Measurements from ENCODE around the gene GJC2.
A peak's percentile ranks its signal among the peaks of the same experiment; 100 is the strongest.
"Not testable (repeated sequence)": the region's sequence is repeated elsewhere in the genome, so short reads cannot be mapped to it uniquely, and the experiment has no call there.

Gene GJC2

DNA sequence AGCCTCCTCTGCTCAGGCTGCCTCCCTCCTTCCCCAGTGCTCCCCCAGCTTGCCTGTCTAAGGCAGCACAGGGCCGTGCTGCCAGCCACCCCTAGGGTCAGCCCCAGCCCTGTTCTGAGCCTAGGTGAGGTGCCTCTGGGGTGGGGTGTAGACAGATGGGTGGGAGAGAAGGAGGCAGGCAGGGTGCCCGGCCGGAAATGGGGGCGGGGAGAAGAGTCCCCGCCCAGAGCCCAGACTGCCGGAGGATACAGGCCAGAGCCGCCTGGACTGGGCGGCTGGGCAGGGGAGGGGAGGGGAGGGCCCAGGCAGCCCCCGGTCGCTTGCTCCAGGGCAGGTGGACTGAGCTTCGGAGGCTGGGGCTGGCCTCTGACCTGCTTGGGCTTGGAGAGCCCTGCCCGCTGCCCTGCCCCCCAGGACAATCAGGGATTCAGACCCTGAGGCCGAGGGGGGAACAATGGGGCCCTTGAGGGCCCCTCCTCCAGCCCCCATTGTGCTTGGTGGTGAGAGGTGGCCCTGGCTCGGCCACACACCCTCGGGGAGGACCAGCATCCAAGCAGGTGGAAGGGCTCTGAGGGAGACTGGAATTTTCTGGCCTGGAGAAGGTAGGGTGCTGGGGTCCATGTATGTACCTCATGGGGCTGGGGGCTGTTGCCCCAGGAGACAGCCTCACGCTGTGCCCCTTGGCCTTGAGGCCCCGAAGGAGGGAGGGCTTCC is at the start of gene GJC2:
Gene GJC2, plus strand, starts transcription at position 525 of the 714 bp plus-strand sequence. CDS start 7,829 bp downstream, outside the sequence.
- no peak for DNase-seq (ENCODE audit: low read depth in 2 of 2)

DNA sequence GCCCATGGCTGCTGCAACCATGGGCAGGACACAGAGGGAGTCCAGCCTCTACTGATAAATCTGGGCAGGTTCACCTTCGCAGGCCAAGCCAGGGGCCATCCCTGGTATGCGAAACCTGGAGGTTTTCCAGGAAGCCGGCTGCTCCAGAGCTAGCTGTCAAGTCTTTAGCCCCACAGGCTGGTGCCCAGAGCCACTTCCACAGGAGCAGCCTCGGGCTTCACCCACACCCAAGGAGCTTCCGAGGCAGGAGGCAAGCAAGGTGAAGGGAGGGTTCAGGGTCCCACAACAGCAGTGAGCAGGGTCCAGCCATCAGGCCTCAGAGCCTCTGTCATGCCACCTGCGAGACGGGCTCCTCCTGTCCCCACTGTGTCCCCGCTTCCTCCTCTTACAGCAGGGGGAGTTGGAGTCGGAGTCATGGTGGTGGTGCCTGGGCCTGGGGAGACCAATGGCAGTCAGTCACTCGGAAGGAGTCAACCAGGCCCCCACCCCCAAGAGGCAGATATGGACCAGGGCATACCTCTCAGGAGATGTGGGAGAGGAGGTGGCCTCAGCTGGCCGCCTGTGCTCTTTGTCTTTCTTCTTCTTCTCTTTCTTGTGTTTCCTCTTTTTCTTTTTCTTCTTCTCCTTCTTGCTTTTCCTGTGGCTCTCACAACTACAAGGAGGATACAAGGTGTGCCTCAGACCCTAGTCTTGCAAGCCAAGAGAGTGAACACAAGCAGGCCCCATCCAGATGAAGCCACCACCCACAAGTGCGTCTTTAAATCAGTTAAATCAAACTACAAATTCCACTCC is 48.7 kb upstream of the GJC2 start:
- DNase-seq (ENCODE audit: low read depth in 2 of 2) = no peak

DNA sequence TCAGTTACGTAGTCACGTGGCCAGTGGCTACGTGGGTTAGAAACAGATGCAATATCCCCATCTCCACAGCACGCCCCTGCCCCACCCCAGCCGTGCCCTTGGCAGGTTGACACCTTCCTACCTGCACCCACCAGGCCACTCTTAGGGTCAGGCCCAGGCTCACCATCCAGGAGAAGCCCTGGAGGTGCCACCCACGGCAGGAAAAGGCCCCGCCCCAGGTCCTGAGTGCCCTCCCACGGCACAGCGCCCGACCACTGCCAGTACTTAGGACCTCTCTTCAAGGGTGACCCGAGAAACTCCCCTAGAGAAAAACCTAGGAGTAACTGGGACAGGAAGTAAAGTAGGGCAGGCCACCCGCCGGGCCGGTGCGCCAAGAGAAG is 48.1 kb upstream of the GJC2 start:
- DNase-seq (ENCODE audit: low read depth in 2 of 2) = no peak

DNA sequence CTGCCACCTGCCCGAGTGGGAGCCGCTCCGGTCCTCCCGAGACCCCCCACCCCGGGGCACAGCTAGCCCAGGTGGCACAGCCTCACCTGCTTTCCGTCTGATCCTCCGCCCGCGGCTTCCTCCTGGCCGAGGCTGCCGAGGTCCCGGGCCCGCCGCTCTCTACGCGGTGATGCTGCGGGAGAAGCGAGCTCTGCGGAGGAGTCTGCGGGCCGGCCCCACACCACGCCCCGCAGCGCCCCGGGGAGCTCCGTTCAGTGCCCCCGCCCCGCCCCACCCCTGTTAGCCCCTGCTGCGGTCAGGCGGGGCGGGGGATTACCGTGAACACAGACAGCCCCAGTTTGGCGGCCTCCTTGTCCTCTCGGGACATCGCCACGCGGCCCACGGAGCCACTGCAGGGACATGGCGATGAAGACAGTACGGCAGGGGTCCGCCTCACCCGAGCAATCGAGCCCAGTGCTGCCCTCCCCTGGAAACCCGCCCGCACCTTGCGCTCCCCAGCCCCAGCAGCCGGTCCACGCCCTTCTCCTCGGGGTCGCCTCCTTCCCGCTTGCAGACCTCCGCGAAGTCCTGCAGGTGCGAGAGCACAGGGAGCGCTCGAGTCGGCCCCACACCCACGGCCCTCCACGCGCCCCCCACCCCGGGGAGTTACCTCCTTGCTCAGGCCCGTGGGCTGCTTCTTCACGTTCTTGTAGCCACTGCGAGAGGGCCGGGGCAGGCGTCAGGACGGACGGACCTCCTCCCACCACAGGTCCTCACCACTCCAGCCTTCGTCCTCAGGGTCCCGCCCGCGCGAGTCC is 47.5 kb upstream of the GJC2 start:
- DNase-seq (ENCODE audit: low read depth in 2 of 2) = no peak

DNA sequence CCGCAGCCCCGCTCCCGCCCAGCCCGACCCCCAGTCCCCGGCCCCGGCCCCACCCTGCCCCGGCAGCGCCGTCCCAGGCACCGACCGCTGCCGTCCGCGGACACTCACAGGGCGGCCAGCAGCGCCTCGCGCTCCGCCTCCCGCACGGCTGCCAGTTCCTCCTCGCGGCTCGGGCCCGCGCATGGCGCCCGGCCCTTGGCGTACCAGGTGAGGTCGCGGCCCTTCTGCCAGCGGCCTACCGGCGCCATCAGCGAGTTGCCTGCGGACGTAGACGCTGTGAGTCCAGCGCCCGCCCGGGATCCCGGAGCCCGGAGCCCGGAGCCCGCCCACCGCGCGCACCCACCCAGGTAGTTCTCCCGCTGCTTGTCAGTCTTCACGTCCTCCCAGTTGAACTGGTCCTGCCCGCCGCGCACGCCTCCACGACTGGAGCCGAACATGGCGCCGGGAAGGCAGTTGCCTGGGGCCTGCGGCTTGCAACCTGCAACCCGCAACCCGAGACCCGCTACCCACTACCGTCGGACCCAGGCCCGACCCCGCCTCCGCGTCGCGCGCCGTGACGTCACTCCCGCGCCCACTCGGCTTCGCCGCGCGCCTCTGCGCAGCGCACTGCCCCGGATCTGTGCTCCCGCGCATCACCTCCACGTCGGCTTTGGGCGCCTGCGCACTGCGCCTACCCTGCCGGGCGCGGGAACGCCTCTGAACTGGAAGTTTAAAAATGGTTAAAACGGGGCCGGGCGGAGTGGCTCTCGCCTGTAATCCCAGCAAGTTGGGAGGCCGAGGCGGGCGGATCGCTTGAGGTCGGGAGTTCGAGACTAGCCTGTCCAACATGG is 46.7 kb upstream of the GJC2 start, which contains the start of gene C1orf35:
Gene C1orf35, minus strand, starts transcription at position 535 of the 830 bp plus-strand sequence. Its CDS starts 98 bp downstream, at position 437.
- peak; percentile 93 to 94 for DNase-seq (ENCODE audit: low read depth in 2 of 2)

DNA sequence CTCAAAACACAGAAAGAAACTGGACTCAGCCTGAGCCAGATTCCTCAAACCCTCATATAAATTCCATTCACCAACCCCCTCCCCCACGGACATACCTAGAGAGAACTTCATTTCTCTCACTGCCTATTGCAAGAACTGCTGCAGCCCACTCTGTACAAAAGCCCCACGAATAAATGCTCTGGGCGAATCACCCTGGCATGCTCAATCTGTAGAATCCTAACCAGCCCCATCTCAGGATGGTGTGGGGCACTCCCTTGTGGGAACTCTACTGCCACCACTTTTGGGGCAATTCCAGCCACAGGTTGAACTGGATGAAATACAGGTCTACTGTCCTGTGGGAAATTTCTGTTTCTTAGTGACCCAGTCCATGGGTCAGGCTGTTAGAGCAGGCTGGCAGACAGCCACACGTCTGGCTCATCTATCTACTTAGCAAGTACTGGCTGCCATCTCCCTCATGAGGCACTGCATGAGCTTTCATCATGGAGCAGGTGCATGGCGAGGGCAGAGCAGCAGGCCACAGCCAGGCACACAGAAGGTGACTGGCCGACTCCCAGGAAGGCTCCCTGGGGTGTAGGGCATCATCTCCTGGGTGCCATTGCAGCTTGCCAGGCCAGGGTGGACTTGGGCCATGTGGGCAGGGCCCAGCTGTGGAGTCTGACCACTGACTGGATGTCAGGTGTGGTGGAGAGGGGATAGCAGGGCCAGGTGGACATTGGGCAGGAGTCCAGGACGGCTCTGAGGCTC is 45.0 kb upstream of the GJC2 start:
- no peak for DNase-seq (ENCODE audit: low read depth in 2 of 2)

DNA sequence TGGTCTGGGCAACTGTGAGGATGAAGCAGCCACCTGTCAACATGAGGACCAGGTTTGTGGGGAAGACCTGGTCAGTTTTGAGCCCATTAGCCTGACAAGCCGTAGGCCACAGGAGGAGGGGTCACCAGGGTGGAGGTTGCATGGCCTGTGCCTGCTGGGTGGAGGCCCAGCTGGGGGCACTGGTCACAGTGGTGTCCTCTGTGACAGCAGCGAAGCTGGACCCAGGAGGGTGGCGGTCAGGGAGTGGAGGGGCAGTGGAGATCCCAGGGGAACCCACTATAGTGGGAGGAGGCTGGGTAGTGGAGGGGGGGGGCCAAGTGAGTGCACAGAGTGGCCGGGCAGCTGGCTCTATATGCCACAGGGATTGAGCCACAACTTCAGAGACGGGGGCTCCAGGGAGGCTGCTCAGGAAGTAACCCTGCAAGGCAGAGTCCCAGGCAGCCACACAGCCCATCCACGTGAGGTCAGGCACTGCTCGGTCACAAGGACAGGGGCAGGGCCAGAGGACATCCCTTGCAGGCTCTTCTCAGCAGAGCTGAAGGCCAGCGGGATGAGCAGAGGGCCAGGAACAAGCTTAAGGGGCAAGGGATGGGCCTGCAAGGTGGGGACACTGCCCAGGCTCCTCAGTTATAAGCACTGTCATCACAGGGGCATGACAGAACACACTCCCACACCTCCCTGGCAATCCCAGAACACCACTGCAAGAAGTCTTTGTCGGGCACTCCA is 44.3 kb upstream of the GJC2 start:
- DNase-seq (ENCODE audit: low read depth in 2 of 2) = no peak

DNA sequence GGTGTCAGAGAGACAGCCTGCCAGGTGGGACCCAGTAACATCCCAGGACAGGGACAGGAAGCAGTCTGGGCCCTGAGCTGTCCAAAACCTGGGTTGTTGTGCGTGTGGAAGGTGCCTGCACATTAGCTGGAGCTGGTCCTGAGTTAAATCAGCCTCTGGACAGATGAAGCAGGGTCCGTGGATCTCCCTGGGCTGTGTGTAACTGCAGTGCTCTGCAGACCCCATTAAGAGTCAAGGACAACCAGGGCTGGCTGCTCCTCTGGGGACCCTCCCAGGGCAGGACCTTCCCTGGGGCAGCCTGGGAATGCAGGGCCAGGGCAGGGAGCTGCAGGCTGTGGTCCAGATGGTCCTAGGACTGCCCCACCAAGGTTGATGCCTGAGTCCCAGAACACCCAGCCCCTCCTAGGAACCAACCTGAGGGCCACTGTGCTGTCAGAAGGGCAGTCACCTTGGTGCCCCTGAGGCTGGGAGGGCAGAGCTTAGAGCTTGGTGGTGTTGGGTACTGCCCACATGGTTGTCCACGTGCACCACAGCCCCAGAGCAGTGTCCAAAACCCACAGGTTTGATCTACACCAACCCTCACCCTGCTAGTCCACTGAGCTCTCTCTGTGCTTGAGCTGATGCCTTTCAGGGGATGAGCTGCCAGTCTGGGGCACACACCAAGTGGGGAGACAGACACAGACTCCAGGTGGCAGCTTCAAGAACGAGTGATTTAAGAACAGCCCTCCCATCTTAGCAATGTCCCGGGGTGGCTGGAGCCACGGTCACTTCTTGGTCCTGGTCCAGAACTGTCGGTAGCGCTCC is 43.5 kb upstream of the GJC2 start:
- DNase-seq (ENCODE audit: low read depth in 2 of 2) = no peak

DNA sequence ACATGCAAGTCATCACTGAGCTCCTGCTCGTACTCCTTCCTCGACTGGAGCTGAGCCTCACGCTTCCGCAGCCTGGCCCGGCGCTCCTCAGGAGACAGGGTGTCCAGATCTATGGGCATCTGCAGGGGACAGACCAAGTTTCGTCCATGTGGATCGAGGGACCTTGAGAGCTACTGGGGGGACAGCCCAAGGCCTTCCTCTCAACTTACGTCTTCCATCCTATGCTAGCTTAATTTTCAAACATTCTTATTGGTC is 43.0 kb upstream of the GJC2 start:
- no peak for DNase-seq (ENCODE audit: low read depth in 2 of 2)

DNA sequence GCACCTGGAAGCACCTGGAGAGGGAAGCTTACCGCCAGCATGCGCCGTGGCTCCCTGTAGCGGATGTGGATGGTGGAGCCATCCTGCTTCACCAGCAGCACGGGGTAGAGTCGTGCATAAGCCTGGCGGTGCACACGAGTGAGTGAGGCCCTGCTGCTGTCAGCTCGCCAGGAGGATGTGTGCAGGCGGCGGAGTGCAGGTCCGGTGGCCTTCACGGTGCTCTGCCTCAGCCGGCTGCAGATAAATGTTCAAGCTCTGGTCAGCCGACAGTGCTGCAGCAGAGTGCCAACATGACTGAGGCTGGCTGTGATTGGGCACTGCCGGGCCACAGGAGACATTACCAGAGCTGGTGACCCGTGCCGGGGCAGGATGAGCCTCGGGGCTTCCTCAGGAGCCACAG is 42.1 kb upstream of the GJC2 start:
- DNase-seq (ENCODE audit: low read depth in 2 of 2) = no peak

DNA sequence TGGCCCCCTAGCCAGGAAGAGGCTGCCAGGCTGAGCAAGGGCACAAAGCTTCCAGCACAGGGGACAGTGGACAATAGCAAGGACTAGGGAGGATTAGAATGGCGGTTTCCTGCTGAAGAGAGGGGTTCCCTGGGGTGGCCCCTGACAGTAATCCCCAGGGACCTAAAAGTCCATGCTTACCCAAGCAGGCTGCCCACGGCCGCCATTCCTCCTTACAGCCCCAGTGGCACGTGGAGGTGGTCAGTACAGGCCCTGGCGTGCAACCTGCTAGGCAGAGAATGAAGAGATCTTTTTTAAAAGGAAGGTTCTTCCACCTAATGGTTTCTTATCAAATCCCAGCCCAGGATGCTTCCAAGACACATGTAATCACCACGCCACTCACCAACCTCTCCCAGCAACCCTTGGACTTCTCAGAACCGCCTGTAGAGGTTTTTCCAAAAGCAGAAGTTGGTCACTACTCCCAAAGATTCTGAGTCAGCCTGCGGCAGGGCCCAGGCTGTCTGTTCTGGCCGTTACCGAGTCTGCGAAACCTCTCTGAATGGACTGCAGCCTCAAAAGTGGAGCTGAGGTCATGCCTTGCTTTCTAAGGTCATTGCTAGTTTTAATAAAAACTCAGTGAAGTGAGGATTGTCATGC is 41.6 kb upstream of the GJC2 start:
- DNase-seq (ENCODE audit: low read depth in 2 of 2) = no peak

DNA sequence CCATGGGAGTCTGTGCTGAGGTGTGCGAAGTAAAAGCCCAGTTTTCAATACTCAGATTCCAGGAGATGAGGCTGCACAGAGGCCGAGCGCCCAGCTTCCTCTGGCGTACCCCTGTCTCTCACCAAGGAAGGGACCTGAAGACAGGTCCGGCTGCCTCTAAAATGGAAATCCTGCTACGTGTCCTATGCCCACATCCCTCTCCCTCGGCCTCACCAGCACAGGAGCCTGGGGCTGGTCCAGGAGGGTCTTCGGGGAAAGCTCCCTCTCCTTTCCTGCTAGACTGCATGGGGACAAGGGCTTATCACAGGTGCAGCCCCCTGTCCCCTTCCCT is 41.0 kb upstream of the GJC2 start:
- no peak for DNase-seq (ENCODE audit: low read depth in 2 of 2)

DNA sequence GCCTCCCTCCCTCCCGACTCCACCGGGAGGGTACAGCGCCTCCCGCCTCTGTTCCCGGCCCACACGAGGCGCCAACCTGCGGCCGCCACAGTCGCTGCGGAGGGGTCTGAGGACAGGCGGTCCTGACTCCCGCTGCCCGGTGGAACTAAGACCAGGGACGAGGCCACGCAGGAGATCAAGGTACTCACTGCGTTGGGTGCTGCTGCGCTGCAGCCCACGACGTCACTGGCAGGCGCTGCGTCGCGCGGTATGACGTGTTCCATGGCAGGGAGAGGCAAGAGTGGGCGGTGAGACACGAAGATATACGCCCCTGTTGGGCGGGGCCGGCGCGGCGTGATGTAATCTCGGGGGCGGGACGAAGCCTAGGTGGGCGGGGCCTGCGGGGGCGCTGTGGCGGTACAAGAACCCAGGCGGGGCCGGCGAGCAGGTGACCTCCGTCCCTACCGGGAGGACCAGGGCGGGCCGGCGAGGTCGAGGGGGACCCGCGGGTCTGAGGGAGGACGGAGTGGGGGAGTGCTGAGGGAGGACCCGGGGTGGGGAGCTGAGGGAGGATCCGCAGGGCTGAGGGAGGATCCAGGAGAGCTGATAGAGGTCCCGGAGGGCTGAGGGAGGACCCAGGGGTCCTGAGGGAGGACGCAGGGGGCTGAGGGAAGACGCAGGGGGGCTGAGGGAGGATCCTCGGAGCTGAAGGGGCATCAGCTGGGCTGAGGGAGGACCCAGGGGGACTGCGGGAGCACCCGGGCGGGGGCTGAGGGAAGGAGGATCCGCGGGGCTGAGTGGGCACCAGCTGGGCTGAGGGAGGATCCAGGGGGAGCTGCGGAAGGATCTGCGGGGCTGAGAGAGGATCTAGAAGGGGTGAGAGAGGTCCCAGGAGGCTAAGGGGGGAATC is 40.4 kb upstream of the GJC2 start, which contains the start of gene MRPL55:
Gene MRPL55, minus strand, starts transcription at position 227 of the 889 bp plus-strand sequence. CDS start 1,039 bp downstream, outside the sequence.
- DNase-seq (ENCODE audit: low read depth in 2 of 2) = peak; percentile 96

DNA sequence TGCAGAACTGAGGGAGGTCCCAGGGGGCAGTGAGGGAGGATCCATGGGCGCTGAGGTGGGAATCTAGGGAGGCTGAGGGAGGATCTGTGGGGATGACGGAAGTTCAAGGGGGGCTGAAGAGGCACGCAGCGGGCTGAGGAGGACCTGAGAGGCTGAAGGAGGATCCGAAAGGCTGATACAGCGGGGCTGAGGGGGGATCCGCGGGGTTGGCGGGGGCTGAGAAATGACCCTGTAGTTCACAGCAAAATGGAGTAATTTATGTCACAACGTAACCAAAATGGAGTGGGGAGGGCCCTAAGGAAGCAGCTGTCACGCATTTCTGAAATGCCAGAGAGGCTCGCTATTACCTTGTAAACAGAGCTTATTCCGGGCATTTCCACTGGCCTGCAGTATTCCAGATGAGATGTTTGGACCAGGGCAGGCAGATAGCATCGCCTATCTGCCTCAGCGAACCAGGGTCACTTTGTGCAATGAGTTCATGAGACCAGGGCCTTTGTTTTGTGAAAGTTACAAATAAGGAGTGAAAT is 39.7 kb upstream of the GJC2 start:
- DNase-seq (ENCODE audit: low read depth in 2 of 2) = no peak

DNA sequence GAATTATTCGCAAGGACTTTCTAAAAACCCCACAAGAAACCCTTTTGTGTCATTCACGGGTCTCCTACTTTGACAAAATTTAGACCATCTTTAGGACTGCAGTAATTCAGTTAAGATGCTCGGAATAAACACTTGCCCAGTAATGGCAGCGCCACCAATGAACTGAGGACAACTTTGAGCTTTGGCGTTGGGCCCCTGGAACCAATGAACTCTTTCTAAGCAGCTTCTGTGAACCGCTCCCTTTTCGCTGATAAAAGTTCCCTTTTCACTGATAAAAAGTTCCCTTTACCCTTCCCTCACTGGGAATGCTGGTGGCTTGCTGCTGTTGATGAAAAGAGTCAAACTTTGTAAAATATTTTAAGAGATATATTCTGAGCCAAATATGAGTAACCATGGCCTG is 39.2 kb upstream of the GJC2 start:
- no peak for DNase-seq (ENCODE audit: low read depth in 2 of 2)

DNA sequence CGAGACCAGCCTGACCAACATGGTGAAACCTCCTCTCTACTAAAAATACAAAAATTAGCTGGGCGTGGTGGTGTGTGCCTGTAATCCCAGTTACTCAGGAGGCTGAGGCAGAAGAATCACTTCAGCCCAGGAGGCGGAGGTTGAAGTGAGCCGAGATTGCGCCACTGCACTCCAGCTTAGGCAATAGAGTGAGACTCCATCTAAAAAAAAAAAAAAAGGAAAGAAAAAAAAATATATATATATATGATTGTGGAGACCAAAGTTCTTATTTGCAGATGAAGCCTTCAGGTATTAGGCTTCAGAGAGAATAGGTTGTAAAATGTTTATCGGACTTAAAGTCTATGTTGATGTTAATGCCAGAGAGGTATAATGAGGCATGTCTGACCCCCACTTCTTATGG is 38.4 kb upstream of the GJC2 start:
- DNase-seq (ENCODE audit: low read depth in 2 of 2) = not testable (repeated sequence)

DNA sequence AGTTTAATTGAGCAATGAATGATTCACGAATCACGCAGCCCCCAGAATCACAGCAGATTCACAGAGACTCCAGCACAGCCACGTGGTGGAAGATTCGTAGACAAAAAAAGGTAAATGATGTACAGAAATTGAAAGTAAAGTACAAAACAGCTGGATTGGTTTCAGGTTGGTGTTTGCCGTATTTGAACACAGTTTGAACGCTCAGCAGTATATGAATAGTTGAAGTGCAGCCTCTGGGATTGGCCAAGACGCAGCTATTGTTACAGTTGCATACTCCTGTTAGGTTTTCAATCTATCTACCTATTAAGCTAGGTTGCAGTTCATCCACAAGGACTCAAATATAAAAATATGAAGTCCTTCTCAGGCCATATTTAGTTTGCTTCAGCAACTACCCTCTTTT is 37.6 kb upstream of the GJC2 start:
- DNase-seq (ENCODE audit: low read depth in 2 of 2) = no peak

DNA sequence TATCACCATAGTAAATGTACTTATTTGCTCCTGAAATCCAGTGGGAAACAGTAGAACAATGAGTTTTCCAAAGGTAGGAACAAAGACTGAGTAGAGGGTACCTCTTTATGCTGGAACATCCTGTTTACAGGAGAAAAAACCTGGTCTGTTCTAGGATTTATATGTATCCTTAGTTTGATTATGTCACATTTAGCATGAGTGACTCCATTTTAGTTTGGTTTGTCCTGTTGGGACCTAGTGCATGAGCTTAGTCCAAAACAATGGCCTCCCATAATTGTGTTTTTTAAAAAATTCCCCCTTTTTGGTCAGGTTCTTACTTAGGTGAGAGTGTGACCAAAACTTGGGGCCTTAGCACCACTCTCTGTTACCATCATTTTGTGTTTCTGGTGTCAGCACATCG is 37.1 kb upstream of the GJC2 start:
- DNase-seq (ENCODE audit: low read depth in 2 of 2) = no peak
